ENCODE data around the gene PAK4. TPM values are rescaled to one million over a fixed set of nuclear protein-coding genes. Genes with fewer than 3 reads are reported as not detected.

Gene PAK4
- total RNA-seq, 1 donor from 2014 or later = 27.5 TPM

DNA sequence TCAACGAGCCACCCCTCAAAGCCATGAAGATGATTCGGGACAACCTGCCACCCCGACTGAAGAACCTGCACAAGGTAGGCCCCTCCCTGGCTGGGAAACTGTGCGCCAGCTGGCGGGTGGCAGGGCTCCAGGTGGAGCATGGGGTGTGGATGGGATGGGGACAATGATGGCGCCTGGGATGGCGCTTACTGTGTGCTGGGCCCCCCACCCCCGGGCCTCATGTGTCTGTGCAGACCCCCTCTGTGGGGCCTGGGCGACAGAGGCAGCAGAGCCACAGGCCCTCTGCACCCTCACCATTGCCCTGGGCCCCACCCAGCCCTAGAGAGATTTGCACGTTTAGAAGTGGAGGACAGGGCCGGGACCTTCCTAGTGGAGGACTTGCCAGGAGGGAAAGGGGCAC lies 52.1 kb downstream of the PAK4 start:
- H3K4me3 ChIP-seq (ENCODE audit: low read depth, low read length) = no peak overlapping the region
- TF ChIP-seq, protein P1, sequence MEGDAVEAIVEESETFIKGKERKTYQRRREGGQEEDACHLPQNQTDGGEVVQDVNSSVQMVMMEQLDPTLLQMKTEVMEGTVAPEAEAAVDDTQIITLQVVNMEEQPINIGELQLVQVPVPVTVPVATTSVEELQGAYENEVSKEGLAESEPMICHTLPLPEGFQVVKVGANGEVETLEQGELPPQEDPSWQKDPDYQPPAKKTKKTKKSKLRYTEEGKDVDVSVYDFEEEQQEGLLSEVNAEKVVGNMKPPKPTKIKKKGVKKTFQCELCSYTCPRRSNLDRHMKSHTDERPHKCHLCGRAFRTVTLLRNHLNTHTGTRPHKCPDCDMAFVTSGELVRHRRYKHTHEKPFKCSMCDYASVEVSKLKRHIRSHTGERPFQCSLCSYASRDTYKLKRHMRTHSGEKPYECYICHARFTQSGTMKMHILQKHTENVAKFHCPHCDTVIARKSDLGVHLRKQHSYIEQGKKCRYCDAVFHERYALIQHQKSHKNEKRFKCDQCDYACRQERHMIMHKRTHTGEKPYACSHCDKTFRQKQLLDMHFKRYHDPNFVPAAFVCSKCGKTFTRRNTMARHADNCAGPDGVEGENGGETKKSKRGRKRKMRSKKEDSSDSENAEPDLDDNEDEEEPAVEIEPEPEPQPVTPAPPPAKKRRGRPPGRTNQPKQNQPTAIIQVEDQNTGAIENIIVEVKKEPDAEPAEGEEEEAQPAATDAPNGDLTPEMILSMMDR (conservative IDR thresholded peaks at IDR 0.05; ENCODE audit: low read depth, low read length) = no peak
- DNase-seq (ENCODE audit: low read depth) = no peak

DNA sequence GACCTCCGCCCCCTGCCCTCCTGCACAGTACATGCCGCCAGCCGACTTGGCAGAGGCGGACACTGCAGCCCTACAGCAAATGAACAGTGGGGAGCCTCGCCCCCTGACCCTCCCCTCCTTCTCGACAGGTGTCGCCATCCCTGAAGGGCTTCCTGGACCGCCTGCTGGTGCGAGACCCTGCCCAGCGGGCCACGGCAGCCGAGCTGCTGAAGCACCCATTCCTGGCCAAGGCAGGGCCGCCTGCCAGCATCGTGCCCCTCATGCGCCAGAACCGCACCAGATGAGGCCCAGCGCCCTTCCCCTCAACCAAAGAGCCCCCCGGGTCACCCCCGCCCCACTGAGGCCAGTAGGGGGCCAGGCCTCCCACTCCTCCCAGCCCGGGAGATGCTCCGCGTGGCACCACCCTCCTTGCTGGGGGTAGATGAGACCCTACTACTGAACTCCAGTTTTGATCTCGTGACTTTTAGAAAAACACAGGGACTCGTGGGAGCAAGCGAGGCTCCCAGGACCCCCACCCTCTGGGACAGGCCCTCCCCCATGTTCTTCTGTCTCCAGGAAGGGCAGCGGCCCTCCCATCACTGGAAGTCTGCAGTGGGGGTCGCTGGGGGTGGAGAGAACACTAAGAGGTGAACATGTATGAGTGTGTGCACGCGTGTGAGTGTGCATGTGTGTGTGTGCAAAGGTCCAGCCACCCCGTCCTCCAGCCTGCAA lies 52.9 kb downstream of the PAK4 start:
- TF ChIP-seq, protein P1 (conservative IDR thresholded peaks at IDR 0.05; ENCODE audit: low read depth, low read length) = no peak
- no peak overlapping the region for H3K4me3 ChIP-seq (ENCODE audit: low read depth, low read length)
- no peak for DNase-seq (ENCODE audit: low read depth)

DNA sequence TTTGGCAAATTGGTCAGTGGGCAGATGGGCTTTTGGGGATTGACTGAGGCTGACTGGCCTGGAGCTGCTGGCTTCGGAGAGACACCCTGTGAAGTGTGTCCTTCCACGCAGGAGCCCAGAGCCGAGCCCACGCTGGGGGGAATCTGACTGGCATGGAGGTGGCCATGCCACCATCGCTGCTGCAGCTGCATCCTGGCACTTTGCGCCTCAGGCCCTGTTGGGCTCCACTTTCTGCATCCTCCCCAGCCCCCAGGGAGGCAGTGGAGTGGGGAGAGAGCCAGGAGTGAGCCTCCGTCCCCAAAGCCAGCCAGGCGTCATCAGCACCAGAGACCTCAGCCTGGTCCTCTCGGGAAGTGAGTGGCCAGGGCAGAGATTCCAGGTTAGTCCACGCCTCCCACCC lies 54.2 kb downstream of the PAK4 start:
- no peak for DNase-seq (ENCODE audit: low read depth)
- H3K4me3 ChIP-seq (ENCODE audit: low read depth, low read length) = no peak overlapping the region
- TF ChIP-seq, protein P1 (conservative IDR thresholded peaks at IDR 0.05; ENCODE audit: low read depth, low read length) = no peak

DNA sequence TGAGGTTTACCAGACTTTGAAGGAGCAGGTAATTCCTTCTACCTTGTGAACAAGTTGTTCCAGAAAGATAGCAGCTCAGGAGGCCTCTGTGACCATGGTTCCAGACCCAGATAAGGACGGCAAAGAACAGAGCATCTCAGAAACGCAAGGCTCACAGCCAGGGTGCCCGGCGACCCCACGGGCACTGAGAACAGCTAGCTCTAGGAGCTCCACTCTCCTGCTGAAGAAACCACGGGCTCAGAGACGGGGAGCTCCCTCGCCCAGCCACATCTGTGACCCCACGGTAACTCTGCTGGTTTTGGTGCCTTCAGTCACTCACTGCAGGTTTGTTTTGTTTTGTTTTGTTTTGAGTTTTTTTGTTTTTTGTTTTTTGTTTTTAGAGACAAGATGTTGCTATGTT lies 55.2 kb downstream of the PAK4 start:
- no peak overlapping the region for H3K4me3 ChIP-seq (ENCODE audit: low read depth, low read length)
- TF ChIP-seq, protein P1 (conservative IDR thresholded peaks at IDR 0.05; ENCODE audit: low read depth, low read length) = no peak
- DNase-seq (ENCODE audit: low read depth) = no peak

DNA sequence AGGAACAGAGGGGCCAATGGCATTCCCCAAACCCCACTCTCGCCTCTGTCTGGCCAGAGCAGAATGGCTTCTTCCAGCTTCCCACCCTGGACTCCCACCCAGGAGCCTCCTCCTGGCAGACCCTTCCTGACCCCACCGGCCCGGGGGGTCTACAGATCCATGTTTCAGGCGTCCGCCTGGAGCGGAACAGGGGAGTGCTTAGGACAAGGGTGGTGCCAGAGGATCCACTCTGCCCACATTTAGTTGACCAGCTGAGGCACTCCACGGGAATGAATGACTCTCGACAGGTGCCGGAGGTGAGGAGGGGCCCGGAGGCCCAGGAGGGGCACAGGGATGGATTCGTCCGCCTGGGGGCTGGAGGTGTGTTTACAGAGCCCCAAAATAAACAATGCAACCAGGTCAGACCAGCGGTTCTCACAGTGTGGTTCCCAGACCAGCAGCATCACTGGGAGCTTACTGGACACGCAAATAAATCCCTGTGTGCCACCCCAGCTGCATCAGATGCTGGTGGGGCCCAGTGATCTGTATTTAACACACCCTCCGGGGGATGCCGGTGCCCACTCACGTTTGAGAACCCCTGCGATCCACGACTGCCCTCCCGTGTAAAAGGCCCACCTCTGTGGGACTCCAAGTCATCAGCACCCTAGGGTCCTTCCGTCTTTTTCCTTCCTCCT lies 56.1 kb downstream of the PAK4 start:
- DNase-seq (ENCODE audit: low read depth) = no peak
- TF ChIP-seq, protein P1 (conservative IDR thresholded peaks at IDR 0.05; ENCODE audit: low read depth, low read length) = no peak

DNA sequence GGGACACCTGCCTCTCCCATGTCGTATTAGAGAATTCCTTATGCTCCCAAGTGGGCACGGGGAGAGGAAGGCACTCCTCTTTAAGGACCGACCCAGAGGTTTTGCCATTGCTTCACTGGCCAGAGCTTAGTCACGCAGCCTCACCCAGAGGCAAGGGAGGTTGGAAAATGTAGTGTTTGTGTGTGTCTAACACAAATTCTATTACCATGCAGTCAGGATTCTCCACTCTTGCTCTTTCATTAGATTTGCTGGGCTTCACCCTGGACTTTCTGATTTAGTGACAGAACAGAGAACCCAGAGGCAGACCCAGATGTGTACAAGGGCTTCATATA lies 56.6 kb downstream of the PAK4 start:
- no peak overlapping the region for H3K4me3 ChIP-seq (ENCODE audit: low read depth, low read length)
- DNase-seq (ENCODE audit: low read depth) = no peak
- TF ChIP-seq, protein P1 (conservative IDR thresholded peaks at IDR 0.05; ENCODE audit: low read depth, low read length) = no peak

More for the DNA sequence above, 56.1 kb downstream of the PAK4 start:
- no peak overlapping the region for H3K4me3 ChIP-seq (ENCODE audit: low read depth, low read length)

DNA sequence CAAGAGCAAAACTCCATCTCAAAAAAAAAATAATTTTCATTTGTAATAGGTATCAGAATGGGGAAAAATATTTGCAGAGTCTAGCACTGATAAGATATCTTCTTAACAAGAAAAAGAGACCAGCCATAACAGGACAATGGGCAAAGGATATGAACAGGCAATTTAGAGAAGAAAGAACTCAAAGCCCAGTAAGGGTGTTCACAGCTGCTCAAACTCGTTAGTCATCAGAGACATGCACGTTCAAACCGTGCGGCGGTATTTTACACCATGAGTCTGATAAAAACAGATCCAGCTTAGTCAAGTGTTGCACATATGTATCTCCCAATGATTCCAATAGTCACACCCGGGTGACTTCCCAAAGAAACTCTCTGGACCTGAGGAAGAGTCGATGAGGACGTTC lies 57.5 kb downstream of the PAK4 start:
- DNase-seq (ENCODE audit: low read depth) = no peak
- H3K4me3 ChIP-seq (ENCODE audit: low read depth, low read length) = no peak overlapping the region
- TF ChIP-seq, protein P1 (conservative IDR thresholded peaks at IDR 0.05; ENCODE audit: low read depth, low read length) = no peak

All from epithelial cell of proximal tubule (primary cell).